HG02970 (cell line): Measurements from ENCODE around the gene CCDC85C.

Experiments
- ATAC-seq: cut with Tn5 transposase; IDR thresholded peaks from one replicate; pipeline ENCODE4 v1.9.1; 2021; ENCODE audit warnings: mild to moderate bottlenecking, moderate library complexity, moderate number of reproducible peaks; ENCODE audit not compliant: unreplicated experiment, low FRiP score

The CCDC85C gene

GRCh38 chr14:99527427-99528076, 76.5 kb downstream of the CCDC85C start:
- ATAC-seq, result no peak

DNA sequence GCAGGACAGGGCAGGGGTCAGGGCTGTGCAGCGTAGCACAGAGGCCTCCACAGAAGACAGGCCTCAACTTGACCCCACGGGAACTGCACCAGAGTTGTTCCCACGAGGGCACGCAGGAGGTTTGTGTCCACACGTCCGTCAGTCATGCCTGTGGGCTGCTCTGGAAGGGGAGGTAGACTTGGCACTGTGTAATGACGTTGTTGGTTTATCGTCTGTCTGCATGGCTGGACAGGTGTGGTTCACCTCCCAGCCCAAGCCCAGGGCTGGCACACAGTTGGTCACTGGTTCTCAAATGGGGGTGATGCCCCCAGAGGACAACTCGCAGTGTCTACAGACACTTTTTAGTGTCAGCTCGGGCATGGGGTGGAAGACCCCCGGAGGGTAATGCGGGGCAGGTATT, 77.0 kb downstream of the CCDC85C start:
- no peak for ATAC-seq

DNA sequence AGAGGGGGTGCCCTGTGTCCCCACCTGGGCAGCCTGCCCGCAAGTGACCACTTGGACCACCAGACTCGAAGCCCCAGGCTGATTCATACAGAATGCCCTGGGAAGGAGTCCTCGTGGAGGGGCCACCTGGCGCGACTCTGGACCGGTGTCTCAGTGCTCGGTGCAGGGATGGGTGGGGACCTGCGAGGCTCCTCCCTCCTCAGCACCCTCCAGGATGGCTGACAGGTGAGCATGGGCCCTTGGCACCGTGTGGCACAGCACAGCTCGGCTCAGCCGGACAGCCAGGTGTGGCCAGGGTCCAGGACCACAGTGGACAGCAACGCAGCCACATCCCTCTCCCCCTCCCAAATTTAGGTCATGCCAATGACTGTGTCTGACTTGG, 78.3 kb downstream of the CCDC85C start:
- no peak for ATAC-seq

DNA sequence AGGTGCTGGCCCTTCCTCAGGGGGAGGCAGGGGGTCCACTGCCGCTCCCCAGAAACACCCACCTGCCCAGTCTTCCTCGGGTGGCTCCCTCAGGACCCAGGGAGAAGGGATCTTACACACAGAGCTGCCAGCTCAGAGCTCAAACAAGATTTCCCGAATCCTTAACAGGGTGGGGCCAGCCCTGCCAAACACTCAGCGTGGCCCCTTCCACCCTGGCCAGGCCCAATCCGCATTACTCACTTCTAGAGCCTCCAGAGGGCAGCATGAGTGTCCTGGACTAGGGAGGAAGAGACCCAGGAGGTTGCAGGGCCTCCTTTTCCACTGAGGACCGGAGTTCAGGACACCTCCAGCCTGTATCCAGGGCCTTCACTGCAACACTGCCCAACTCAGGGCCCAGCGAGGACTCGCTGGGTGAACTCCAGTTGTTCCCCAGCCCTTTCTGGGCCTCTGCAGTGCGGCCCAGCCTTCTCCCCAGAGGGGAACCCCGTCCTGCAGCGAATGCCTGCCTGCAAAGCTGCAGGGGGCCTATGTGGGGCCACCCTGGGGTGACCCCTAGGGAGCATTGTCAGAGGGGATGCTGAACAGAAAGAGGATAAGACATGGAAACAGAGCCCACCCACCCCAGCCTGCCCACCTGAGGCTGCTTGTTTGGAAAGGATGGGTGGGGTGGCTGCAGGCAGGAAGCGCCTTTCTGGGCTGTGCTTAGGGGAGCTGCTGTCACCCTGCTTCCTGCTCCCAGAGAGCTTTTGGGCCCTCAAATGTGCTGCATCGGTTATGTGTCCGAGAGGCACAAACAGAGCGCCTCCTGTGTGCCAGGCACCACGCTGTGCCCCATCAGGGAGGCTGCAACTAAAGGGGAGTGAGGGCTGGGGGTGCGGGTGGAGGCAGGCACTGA, 79.0 kb downstream of the CCDC85C start:
- no peak for ATAC-seq

DNA sequence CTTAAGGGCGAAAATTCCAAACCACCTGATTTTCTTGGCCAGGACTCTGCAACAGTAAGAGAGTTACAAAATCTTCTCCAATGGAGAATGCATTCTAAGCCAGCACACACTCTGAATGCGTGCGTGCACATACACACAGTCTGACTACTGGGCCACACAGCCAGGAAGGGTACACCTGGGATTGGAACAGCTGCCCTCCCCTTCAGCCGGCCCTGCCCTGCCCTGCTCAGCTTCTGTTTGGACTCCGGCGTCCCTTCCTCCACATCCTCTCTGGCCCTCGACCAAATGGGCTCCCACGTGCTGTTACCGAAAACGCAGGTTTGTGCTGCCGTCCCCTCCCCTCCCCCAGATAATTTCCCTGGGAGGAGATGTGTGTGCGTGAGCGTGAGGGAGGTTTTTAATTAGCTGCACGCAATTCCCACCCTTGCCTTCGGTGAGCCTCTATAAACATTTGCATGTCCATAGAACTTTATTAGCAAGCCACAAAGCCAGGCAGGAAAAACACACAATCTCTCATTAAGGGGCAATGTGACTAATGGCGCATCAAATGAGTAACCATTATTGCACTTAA, 79.8 kb downstream of the CCDC85C start:
- ATAC-seq, result no peak

- ATAC-seq, result no peak
Observed at GRCh38 chr14:99523704-99524055, 80.3 kb downstream of the CCDC85C start.

DNA sequence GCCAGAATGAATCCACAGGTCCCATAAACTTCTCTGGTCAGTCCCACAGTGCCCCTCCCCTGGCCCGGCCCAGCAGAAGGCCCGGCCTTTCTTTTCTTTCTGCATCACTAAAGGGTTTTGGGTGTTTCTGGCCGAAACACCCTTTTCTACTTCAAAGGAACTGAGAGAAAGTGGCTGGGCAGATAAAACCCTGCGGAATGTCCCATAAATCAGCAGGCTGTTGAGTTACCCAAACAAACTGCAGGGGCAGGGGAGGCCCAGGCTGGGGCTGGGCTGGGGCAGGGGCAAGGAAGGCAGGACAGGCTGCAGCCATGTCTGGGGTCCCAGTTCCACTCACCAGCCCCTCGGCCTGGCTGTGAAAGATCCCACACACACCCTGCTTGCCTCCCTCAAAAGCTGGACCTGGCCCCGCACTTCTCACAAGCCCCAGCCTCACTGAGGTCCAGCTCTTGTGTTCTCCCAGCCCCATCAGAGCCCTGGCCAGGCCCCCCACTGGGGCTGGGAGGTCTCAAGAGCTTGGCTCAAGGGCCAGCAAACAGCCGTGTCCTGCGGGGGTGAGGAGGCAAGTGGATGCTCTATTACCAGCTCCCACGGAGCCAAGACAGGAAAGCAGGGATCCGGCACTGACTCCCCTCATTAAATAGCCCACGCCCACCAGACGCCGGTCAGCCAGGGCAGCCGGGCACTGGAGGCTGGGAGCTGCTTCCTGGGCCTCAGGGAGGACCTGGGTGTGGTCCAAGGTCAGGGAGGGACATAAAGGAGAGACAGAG, 80.9 kb downstream of the CCDC85C start:
- no peak for ATAC-seq

- ATAC-seq, result no peak
Observed at GRCh38 chr14:99522457-99522891, 81.5 kb downstream of the CCDC85C start.

DNA sequence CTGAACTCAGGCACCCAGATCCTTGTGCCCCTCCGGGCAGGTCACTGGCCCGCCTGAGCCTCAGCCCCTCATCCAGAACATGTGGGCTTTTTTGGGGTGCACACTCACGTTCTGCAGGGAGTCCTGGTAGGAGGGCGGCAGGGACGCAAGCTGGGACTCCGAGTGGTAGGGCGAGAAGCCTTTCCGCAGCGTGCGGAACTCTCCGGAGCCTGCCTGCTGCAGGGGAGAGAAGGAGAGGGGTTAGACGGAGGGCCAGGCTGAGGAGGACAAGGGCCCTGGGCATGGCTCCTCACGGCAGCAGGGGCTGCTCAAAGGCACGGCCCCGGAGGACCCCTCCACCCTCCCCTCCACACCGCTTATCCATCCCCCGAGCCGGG, 82.0 kb downstream of the CCDC85C start:
- ATAC-seq, result no peak

DNA sequence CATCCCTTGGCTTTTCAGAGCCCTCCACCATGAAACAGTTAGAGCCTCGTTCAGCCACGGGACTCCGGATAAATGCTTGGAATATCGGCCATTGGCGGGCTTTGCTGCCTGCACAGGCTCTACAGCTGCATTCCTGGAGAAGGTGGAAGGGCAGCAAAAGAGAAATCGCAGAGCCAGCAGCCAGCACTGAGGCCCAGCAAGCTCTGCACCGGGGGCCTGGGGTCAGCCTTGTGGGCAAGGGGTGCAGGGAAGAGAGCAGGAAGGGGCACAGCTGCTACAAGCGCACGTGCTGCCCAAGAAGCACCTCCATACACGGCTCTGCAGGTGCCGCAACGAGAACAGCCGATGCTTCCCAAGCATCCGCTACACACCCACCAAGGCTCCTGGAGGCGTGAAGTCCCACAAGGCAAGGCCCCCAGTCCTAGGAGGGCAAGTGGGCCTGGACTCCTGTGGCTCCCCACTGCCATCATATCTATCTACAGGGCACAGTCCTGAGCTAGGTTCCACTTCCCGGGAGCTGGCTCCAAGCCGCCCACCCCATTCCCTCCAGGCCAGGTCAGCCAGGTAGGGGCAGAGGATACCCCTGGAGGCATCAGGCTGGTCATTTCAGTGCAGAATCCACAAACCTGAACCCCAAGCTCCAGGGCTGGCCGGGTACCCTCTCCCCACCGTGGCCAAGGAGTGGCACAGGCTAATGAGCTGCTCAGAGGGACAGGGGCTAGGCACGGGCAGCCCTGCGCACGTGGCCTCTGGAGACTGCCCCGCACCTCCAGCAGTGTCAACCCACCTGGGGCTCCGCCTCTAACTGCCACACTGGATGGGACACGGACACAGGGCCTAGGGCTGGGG, 82.6 kb downstream of the CCDC85C start:
- no peak for ATAC-seq

- ATAC-seq, result no peak
Observed at GRCh38 chr14:99520571-99521081, 83.4 kb downstream of the CCDC85C start.

DNA sequence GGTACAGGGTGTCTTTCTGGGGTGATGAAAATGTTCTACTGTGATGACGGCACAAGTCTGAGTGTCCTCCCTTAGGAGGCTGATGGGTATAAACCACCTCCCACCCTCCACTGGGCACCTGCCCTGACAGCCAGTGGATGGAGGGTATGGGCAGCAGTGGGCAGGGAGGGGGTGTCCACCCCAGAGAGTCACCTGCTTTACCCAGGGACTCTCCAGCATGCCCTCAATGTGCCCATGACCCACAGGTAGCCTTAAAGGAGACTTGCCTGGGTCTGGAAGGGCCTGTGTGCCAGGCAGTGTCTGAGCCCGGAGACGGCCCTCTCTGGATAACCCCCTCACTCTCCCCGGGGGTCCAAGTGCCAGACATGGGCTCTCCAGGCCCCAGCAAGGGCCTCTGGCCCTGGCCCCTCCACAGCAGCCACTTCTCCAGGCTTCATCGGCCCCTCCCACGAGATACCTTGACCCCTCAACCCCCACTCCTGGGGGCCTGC, 84.0 kb downstream of the CCDC85C start:
- ATAC-seq, result no peak

DNA sequence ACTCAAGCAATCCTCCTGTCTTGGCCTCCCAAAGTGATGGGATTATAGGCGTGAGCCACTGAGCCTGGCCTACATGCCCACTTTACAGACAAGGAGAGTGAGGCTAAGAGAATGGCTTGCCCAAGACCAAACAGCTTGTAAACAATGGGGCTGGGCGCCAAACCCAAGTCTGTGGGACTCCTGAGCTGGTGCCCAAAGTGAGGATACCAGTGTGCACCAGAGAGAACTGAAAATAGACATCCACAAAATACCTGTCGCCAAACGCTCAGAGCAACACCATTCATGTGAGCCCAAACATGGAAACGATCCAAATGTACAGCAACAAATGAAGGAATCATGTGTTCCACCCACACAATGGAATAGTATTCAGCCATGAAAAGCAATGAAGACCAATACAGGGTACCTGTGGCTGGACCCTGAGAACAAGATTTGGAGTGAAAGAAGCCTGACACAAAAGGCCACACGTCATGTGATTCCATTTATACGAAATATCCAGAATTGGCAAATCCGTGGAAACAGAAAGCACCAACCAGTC, 84.6 kb downstream of the CCDC85C start:
- no peak for ATAC-seq

- no peak for ATAC-seq
Observed at GRCh38 chr14:99518441-99519346, 85.3 kb downstream of the CCDC85C start.

DNA sequence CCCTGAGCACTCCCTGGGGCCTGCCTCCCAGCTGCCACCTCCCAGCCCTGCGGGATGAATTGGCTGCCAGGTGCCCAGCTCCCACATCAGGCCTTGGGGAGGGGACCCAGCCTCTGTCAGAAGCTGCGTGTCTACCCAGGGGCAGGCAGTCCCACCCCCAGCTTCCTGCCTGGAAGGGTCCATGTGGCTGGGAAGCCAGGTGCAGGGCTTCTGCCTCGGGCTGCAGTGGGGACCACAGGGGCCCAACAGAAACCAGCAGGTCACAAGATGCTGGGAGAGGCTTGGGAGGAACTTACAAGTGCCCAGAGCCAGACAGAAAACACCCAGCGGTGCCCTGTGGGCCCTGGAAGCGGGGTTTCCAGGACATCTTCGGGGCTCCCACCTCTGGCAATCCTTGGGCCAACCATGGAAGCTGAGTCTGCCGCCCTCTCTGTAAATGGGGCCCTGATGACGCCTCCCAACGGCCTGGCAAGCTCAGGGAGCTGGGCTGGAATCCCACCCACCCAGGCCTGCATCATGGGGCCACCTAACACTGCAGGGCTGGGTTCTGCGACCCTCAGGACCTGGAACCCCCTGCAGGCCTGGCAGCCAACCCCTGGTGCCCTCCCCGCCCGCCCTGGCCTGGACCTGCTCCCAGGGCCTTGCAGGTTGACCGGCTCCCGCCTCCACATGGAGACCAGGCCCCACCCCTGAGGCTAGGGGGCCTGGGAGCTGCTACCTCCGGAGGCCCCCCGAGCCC, 86.2 kb downstream of the CCDC85C start:
- no peak for ATAC-seq

DNA sequence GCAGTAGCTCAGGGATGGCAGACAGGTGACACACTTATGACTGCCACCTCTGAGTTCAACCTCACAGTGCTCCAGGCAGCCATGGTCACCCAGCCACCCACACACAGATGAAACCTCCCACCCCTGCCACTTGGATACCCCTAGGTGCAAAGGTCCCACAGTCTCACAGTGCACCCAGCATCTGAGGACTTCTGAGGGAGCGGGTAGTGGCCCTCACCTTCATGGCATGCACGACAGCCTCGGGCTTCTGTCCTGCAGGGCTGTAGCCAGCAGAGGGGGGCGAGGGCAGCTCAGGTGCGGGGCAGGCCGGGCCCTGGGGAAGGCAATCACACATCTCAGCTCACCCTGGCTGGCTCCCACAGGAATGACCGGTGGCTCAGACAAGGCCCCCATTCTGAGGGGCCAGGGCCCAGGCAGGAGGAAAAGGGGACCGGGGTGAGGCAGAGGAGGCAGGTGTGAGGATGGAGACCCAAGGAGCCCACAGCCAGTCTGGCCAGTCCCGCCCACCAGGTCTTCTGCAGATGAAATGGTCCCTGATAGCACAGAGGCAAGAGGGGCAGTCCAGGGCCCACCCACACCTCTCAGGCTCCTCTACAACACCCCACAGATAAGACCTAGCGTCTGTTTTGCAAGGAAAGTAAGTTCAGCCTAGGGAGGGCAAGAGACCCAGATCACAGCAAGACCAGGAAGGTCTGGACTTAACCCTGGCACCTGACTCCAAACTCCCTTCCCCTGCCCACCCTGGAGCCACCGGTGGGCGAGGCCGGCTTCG, 87.0 kb downstream of the CCDC85C start:
- ATAC-seq, result no peak
